Transverse colon (tissue), 4 donors: ENCODE results near the gene SEMA4A.
"Not testable (repeated sequence)": the region's sequence is repeated elsewhere in the genome, so short reads cannot be mapped to it uniquely, and the experiment has no call there.

Source experiments
- POLR2AphosphoS5 ChIP-seq, 3 donors: sonication (generic); formaldehyde crosslinking; IDR thresholded peaks; one replicate each; pipeline ENCODE4 v1.6.1; 2016; ENCODE audit warnings: antibody characterized with exemption in 3 of 3
- TF ChIP-seq, protein P1 (sequence below), 5 experiments: fragments of 200-600 bp in 3 of 5; fragments of 450-650 bp in 2 of 5; sonication (generic) in 3 of 5; IDR thresholded peaks; 1 replicate in 2 of 5; 2 replicates in 3 of 5; pipeline ENCODE4 v1.5.1; 2016 to 2017; ENCODE audit warnings: antibody characterized with exemption in 5 of 5, inconsistent platforms in 3 of 5, mild to moderate bottlenecking in 2 of 5, moderate library complexity in 1 of 5

DNA sequence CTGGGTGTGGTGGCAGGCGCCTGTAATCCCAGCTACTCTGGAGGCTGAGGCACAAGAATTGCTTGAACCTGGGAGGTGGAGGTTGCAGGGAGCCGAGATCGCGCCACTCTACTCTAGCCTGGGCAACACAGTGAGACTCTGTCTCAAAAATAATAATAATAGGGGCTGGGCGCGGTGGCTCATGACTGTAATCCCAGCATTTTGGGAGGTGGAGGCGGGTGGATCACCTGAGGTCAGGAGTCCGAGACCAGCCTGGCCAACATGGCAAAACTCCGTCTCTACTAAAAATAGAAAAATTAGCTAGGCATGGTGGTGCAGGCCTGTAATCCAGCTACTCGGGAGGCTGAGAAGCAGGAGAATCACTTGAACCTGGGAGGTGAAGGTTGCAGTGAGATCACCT lies 27.8 kb upstream of the SEMA4A start:
- TF ChIP-seq, protein P1, sequence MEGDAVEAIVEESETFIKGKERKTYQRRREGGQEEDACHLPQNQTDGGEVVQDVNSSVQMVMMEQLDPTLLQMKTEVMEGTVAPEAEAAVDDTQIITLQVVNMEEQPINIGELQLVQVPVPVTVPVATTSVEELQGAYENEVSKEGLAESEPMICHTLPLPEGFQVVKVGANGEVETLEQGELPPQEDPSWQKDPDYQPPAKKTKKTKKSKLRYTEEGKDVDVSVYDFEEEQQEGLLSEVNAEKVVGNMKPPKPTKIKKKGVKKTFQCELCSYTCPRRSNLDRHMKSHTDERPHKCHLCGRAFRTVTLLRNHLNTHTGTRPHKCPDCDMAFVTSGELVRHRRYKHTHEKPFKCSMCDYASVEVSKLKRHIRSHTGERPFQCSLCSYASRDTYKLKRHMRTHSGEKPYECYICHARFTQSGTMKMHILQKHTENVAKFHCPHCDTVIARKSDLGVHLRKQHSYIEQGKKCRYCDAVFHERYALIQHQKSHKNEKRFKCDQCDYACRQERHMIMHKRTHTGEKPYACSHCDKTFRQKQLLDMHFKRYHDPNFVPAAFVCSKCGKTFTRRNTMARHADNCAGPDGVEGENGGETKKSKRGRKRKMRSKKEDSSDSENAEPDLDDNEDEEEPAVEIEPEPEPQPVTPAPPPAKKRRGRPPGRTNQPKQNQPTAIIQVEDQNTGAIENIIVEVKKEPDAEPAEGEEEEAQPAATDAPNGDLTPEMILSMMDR (IDR thresholded peaks at IDR 0.05), result not testable (repeated sequence)
- not testable (repeated sequence) for TF ChIP-seq POLR2AphosphoS5 (IDR thresholded peaks at IDR 0.05)
